ENCODE data around the gene STAT2. TPM values are rescaled to one million over a fixed set of nuclear protein-coding genes. Genes with fewer than 3 reads are reported as not detected.

Gene STAT2
- total and polyA plus RNA-seq, 9 of the 15 experiments (the other 6 are each of a cell fraction or from before 2014, with no cell fraction given): 15.5 to 46.9 (median 40.1) TPM

- TF ChIP-seq ZNF695 (CRISPR knock-in tag; IDR thresholded peaks at IDR 0.05): no peak
- no peak for TF ChIP-seq FIP1L1 (IDR thresholded peaks at IDR 0.05; ENCODE audit: low read depth, low read length, poor library complexity, severe bottlenecking)
- no peak for TF ChIP-seq ZNF778 (CRISPR knock-in tag; IDR thresholded peaks at IDR 0.05)
- TF ChIP-seq NFE2 (IDR thresholded peaks at IDR 0.05; ENCODE audit: low read depth): no peak
- TF ChIP-seq EHMT2 (IDR thresholded peaks at IDR 0.05): no peak
- TF ChIP-seq TSC22D4 (tag; IDR thresholded peaks at IDR 0.05): no peak
- no peak for TF ChIP-seq CBX3 (IDR thresholded peaks at IDR 0.05; ENCODE audit: borderline replicate concordance in 1 of 2, low read length in 2 of 2)
These were observed 22.7 kb upstream of the STAT2 start (continued) for GRCh38 chr12:56382611-56383010.

GRCh38 chr12:56377989-56378316 lies 18.0 kb upstream of the STAT2 start:
- CTCF ChIA-PET (ENCODE audit: low intra/inter-chr PET ratio): interaction anchor here (2.0 kb wide), 1 partner anchor 86 kb away, joined by 25 read pairs; no protein-coding TSS in a partner anchor
- Histone ChIP-seq H3K27me3 (ENCODE audit: control insufficient read depth in 2 of 2, insufficient read depth in 2 of 2, low read length in 2 of 2) (no peaks in the 10 kb centered on the region), H4K20me1 (replicated peaks; ENCODE audit: control insufficient read depth, insufficient read depth, low read length) (no peaks in the 10 kb centered on the region), H3K79me2 (ENCODE audit: control insufficient read depth, insufficient read depth, low read length) (no peaks in the 10 kb centered on the region), H3K4me3 (no peak overlapping the region), H3K9ac (ENCODE audit: insufficient read depth in 1 of 2, low read depth in 2 of 2, low read length in 2 of 2) (peak overlapping the region in 1 of 2 experiments; percentile 65; a peak in 2 of 4 replicates), H3K9me3 (replicated peaks; ENCODE audit: control insufficient read depth, insufficient read depth, low read depth, low read length) (no peaks in the 10 kb centered on the region), H3K9me1 (ENCODE audit: control insufficient read depth, insufficient read depth, low read length) (no peaks in the 10 kb centered on the region), H3K4me2 (ENCODE audit: insufficient read depth, low read length) (no peak overlapping the region), H3K27ac (ENCODE audit: extremely low read depth, low read depth, low read length) (peak overlapping the region; percentile 83), H3K36me3 (ENCODE audit: control insufficient read depth, insufficient read depth, low read length) (no peaks in the 10 kb centered on the region), H3K4me1 (replicated peaks in 1 of 2; ENCODE audit: control insufficient read depth in 2 of 2, insufficient read depth in 2 of 2, low read length in 2 of 2) (peaks cover 22 to 24% of the 10 kb centered on the region in 2 experiments; a peak in 4 of 5 replicates), H2AFZ (ENCODE audit: low read depth, low read length) (peak overlapping the region; percentile 93)
- POLR2A ChIA-PET: interaction anchor here (0.7 to 2.4 kb wide), 5 partner anchors 8 to 671 kb away, joined by 3 to 12 read pairs (median 4); no protein-coding TSS in a partner anchor
- DNase-seq (ENCODE audit: extremely low read depth in 1 of 4, low spot score in 3 of 4) (no peak), FAIRE-seq (no peak), ATAC-seq (no peak)
- no TSS peak for BruUV-seq (replicated peaks)
- in situ Hi-C loops (cut with MboI) (no loop called here), intact Hi-C loops (cut with micrococcal nuclease) (loop anchor here (1.0 to 5.0 kb wide), 5 partner anchors 25 to 90 kb away; partner anchors contain the start of genes CNPY2, SPRYD4 and TIMELESS)
- 7% methylated on average over 1 of the region's 1 CpG for WGBS (ENCODE audit: insufficient coverage, low coverage, missing lambda C conversion rate)
- TF ChIP-seq TRIM24 (IDR thresholded peaks at IDR 0.05) (no peak), GATA2 (CRISPR knock-in tag; IDR thresholded peaks at IDR 0.05) (no peak), ZNF785 (CRISPR knock-in tag; IDR thresholded peaks at IDR 0.05) (no peak), ZNF140 (CRISPR knock-in tag; IDR thresholded peaks at IDR 0.05) (no peak), GATAD2B (IDR thresholded peaks at IDR 0.05; ENCODE audit: borderline replicate concordance) (0 out of 2 replicates have a peak, but pooled peaks have one; percentile 58), ZNF444 (CRISPR knock-in tag; IDR thresholded peaks at IDR 0.05) (no peak), GATAD2A (IDR thresholded peaks at IDR 0.05) (no peak), SAP30 (IDR thresholded peaks at IDR 0.05; ENCODE audit: borderline replicate concordance, insufficient read depth, low read depth, low read length, poor library complexity, severe bottlenecking) (no peak)

Data from K562 (cell line).